HG02884 (cell line): Measurements from ENCODE around the gene SWAP70.
"Not testable (repeated sequence)": the region's sequence is repeated elsewhere in the genome, so short reads cannot be mapped to it uniquely, and the experiment has no call there.

ENCODE experiments used
- ATAC-seq: cut with Tn5 transposase; IDR thresholded peaks from one replicate; pipeline ENCODE4 v1.9.1; 2021; ENCODE audit warnings: mild to moderate bottlenecking, moderate library complexity; ENCODE audit not compliant: unreplicated experiment

Gene SWAP70

DNA sequence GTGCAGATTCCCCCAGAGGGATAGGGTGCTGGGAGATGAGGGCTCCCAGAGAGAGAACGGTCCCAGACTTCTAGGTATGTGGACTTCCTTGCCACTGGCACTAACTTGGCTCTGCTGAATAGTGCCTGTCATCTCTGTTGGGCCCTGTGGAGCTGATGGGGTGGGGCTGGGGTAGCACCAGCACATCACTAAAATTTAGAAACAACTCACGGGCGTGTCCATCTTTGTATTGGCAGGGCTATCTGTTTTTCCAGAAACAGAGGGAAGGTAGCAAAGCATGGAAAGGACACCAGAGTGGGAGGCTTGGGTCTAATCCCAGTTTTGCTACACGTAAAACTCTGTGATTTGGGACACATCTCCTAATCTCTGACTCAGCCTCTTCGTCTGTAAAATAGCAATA, 25.8 kb downstream of the SWAP70 start:
- ATAC-seq, result no peak

DNA sequence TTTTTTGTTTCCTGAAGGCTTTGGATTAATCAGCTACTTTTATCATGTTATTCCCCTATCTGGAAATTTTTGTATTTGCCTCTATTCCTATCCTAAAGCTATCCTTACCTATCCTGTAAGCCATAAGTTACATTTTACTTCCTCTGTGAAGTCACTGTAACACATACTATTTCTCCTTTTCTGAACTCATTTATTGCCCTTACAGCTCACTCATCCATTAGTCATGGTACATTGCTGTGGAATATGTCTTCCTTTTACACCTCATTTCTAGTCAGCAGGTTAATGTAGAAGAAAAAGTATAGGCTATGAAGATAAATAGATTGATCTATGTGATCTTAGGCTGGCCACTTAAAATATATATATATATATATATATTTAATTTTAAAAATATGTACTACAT, 28.0 kb downstream of the SWAP70 start:
- ATAC-seq, result no peak

DNA sequence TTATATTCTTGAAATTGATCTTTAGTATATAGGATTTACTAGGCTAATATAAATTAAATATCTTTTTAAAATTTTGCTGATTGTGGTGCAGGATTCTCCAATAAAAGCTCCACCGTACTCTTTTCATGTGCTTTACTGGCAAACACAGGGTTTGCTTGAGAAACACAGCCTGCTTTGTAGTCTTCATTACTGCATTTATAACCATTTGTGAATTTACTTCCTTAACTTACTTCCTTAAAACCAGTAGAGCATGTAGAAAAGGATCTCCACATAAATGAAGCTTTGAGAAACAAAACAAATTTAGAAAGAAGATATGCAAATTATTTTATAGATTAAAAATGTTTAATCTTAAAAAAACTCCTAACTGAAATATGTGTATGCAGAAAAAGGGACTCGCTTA, 28.8 kb downstream of the SWAP70 start:
- no peak for ATAC-seq

DNA sequence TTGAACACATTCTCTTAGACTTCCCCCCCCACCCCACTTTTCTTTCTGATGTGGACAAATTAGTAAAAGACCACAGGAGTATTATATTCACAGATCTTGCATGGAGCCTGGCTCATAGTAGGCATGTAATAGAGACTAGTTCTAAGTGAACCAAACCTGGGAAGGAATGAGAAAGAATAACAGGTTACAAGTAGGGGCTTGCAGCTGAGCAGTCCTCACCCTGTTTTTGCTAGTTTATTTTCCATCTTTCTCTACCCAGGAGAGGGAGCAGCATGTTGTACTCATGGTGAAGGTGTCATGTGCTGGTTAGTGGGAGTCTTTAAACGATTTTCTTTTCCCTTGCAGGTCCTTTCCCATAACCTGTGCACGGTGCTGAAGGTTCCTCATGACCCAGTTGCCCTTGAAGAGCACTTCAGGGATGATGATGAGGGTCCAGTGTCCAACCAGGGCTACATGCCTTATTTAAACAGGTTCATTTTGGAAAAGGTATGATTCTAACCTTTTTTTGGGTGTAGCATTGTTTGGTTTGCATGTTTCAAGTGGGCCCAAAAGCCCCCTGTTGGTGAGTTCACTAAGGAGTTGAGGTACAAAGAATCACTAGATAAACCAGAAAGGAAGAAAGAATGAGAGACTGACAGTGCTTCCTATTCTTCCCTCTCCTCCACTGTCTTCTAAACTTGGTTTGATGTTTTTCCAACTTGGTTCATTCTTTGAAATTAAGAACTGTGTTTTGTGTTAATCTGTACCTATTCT, 30.1 kb downstream of the SWAP70 start:
- no peak for ATAC-seq

DNA sequence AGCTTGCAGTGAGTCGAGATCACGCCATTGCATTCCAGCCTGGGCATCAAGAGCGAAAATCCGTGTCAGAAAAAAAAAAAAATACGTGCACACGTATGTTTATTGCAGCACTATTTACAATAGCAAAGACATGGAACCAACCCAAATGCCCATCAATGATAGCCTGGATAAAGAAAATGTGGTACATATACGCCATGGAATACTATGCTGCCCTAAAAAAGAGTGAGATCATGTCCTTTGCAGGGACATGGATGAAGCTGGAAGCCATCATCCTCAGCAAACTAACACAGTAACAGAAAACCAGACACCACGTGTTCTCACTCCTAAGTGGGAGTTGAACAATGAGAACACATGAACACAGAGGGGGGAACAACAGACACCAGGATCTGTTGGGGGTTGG, 31.4 kb downstream of the SWAP70 start:
- ATAC-seq, result not testable (repeated sequence)

DNA sequence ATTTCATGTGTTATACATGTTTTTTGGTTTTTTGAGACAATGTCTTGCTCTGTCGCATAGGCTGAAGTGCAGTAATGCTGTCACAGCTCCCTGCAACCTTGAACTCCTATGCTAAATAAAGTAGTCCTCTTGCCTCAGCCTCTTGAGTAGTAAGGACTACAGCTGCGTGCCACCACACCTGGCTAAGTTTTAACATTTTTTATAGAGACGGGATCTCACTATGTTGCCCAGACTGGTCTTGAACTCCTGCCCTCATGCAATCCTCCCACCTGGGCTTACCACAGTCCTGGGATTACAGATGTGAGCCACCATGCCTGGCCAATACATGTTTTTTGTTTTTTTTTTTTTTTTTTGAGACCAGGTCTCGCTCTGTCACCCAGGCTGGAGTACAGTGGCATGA, 33.9 kb downstream of the SWAP70 start:
- no peak for ATAC-seq

DNA sequence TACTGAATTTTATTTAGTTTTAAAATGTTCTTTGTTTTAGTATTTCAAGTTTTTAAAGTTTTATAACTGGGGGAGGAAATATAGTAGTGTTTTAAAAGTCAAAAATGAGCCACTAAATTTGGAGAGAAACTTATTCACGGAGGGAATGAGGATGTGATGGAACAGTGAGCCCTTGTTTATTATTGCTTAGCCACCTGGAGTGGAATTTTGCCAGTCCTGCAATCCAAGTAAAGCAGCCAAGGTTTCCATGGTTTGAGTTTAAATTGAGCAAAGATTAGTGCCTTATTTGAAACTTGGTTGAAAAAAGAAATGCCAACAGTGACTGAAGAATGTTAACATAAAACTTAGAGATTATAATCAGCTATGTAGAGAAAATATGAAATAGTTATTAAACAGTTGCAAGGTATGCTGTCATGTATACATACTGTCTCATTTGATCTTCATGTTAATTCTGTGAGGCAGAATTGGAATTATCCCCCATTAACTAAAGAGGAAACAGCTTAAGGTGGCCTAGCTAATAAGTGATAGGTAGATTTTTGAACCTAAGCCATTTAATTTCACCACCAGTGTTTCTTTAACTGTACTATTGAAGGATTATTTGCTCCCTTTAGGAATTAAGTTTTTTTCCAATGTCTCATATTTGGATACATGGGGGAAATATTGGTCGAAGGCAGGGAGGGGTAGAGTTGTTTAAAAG, 36.4 kb downstream of the SWAP70 start:
- no peak for ATAC-seq

DNA sequence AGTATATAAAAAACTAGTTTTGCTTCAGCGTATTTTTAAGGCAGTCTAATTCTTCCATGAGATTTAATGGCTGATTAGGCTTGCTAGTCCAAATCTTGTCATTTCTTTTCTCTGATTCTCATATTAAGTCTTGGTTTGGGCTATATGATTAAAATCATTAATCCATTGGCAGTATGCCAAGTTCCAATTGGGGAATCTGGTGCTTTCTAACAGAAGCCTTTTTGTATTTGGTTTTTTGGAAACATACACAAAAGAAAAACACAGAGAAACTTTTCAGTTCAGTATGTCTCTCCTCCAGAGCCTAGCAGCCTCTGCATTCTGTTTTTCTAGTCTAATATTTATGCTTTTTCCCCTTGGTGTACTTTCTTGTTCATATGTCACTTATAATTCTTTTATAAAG, 37.9 kb downstream of the SWAP70 start:
- no peak for ATAC-seq

DNA sequence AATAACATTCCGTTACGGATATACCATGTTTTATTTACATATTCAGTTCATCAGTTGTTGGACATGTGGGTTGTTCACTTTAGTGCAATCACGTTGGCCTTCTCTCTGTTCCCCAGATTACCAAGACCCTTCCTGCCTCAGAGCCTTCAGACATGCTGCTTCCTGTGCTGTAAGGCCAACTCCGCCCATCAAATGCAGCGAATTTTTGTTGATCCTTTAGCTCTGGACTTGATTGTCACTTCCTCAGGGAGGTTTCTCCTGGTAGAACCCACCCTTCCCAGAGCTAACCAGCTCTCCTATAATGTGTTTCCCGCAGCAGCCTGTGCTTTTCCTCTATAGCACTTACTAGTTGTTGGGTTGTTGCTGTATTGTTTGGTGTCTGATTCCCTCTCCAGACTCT, 39.4 kb downstream of the SWAP70 start:
- ATAC-seq, result no peak

DNA sequence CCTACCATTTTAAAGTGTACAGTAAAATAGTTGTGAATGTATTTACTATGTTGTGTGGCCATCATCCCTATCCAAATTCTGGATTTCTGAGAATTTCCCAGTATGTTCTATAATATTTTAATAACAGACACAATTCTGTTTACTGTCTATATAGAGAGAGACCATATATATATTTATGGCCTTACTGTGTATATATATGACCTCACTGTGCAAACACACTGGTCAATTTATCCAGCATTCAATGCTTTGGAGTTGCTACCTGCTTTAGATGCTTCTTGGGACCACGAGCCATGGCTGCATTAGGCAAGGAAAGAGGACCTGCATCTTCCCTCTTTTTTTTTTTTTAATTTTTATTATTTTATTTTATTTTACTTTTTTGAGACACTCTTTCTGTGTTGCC, 40.2 kb downstream of the SWAP70 start:
- ATAC-seq, result no peak

DNA sequence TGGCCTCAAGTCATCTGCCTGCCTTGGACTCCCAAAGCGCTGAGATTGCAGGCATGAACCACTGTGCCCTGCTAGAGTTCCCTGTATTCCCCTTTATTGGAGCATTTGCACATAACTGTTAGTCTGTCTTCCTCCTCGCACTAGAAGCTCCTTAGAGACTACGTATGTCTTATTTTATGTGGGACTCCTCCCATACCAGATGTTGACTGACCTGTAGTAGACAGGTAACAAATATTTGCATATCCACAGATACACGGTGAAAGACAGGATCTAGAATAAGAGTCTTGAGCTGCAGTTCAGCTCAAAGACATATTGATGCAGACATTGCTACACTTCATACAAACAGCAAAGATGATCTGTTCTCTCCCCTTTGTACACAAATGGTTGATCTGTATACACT, 40.7 kb downstream of the SWAP70 start:
- ATAC-seq, result no peak

DNA sequence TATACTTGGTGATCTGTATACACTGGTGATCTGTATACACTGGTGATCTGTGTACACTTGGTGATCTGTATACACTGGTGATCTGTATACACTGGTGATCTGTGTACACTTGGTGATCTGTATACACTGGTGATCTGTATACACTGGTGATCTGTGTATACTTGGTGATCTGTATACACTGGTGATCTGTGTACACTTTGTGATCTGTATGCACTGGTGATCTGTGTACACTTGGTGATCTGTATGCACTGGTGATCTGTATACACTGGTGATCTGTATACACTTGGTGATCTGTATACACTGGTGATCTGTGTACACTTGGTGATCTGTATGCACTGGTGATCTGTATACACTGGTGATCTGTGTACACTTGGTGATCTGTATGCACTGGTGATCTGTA, 41.5 kb downstream of the SWAP70 start:
- not testable (repeated sequence) for ATAC-seq

DNA sequence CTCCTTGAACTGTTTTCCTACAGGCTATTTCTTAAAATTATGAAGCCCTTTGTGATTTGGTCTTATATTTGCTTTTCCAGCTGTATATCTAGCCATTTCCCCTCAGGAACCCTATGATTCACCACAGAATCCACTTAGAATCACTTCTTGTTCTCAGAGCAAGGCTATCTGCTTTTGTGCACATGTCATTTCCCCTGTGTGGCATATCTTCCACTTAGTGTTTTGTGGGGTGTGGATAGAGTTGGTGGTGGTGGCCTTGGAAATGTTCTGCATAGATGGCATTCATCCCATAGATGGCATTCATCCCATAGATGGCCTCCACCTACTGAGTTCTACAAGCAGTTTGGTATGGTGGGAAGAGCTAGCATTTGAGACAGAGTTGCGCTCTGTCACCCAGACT, 44.7 kb downstream of the SWAP70 start:
- no peak for ATAC-seq

DNA sequence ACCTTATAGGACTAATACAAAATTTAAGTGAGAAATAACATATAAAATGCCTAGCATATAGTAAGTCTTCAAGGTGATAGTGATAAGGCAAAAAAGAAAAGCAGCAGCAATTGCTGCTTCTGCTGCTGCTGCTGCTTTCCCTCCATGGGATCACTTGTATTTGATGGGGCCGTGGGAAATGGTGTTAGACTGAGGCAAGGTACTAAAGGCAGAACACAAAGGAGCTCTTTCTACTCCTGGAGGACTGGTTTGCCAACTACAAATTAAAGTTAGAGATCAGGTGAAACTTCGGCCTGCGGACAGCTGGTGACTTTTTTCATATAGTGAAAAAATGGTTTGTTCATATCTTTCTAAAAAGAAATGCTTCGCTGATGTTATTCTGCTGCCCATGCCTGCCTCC, 46.3 kb downstream of the SWAP70 start:
- no peak for ATAC-seq

DNA sequence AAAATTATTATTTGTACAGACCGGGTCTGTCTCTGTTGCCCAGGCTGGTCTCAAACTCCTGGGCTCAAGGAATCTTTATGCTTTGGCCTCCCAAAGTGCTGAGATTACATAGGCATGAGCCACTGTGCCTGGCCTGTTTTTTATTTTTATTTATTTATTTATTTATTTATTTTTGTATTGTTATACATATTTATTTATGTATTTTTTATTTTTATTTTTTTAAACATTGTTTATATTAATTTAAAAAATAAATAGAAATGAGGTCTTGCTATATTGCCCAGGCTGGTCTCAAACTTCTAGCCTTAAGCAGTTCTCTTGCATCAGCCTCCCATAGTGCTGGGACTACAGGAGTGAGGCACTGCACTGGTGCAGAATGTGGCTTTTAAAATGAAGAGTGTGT, 47.0 kb downstream of the SWAP70 start:
- no peak for ATAC-seq

DNA sequence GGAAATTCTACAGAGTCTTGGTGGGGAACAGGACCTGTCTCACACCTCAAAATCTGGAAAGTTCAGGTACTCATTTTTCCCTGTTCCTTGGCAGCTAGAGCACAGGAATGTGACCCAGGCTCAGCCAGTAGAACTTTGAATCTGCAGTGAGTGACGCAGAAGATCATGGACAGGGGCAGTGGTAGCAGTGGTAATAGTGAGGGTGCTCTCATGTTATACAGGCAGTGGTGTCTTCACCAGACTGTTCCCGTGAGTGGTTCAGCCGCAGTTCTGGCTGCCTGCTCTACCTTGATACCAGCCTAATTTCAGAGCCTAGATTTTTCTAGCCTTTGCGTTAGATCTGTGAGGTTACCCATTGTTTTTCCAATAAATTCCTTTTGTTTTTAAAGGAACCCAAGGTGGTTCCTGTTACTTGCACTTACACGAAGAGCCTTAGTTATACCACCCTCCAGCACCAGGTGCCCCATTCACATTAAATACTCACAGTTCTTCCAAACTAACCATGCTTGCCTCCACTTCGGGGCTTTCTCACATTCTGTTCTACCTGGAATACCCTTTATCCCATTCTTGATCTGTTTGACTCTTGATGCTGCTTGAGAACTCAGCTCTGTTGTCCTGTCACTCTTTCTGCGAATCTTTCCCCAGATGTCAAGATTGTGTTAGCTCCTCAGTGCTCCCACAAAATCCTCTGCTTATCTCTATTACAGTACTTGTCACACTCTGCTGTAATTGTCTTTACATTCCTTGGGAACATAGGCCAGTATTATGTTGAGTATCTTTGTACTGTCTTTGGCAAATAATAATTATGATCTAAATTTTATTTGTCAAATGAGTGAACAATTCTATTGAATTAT, 47.8 kb downstream of the SWAP70 start:
- no peak for ATAC-seq

DNA sequence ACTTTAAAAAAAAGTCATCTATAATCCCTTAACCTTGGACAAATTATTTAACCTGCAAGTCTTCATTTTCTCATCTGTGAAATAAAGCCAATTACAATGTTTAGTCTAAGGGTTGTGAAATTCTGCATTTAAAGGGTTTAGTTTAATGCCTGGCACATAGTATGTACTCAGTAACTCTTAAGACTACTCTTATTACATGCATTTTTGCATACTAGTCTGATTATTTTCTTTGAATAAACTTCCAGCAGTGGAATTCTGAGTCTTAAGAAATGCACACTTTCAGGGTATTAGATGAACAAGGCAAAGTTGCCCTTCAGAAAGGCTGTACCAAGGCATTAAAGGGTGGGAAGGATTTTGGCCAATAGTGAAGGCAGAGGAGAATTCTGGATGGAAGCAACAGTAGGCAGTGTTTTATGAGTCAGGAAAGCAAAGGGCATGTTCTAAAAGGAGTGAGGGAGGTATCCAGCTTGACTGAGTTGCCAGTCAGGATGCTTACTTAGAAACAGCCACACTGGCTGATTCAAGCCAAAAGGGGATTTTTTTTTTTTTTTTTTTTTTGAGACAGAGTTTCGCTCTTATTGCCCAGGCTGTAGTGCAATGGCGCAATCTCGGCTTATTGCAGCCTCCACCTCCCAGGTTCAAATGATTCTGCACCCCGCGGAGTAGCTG, 50.5 kb downstream of the SWAP70 start:
- no peak for ATAC-seq

DNA sequence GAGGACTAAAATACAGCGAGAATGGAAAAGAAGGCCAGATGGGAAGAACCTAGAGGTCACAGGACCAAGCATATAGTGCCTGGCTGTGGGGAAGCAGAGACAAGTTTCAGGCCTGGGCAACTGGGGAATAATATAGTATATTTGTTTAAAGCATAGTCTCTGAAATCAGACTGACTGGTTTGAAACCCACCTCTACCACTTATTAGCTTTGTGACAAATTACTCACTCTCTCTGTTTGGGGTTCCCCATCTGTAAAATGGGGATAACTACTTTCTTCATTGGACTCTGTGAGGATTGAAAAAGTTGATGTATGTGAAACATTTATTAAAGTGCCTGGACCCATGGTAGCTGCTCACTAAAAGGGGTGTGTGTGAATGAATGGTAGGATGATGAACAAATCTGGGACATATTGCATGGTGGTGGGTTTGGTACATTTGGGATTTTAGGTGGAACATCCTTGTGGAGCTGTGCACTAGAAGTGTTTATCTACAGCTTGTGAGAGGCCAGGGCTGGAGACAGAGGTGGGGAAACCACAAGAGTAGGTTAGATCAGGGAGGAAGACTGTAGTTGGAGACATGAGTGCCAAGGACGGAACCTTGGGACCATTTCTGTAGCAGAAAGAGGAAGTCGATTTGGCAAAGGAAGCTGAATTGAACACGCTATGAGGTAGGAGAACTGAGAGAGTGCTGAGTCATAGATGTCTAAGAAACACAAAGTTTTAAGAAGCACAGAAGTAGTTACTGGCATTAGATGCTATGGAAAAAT, 52.6 kb downstream of the SWAP70 start:
- peak; percentile 83 for ATAC-seq

DNA sequence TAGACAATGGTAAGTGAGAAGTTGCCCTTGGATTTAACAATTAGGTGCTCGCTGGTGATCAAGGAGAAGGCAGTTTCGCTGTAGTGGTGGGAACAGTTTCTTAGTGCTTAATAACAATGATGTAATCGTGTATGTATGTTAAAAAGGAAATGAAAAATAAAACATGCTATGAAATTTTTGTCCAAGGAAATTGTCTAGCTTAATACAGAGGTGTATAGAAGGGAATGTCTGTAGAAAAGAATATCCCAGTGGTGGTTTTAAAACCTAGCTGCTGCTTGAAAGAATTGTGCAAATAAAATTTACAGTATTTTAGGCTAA, 53.1 kb downstream of the SWAP70 start:
- no peak for ATAC-seq

DNA sequence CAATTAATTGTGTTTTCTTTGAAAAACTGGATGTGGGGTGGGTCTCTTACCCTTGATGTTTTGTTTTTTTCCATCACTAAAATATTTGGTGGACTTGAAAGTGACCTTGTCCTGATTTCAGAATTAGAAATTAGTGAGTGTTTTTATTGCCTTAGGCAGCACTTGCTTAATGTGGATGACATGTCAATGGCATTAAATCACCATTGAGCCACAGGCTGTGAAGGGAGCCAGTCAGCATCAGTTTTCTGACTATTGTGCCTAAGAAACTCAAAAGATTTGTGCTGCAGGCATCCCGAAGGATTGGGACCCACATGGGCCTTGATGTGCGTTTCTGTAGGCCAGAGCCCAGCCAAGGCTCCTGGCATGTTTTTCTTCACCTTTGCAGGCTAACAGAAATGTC, 53.8 kb downstream of the SWAP70 start:
- ATAC-seq, result no peak

DNA sequence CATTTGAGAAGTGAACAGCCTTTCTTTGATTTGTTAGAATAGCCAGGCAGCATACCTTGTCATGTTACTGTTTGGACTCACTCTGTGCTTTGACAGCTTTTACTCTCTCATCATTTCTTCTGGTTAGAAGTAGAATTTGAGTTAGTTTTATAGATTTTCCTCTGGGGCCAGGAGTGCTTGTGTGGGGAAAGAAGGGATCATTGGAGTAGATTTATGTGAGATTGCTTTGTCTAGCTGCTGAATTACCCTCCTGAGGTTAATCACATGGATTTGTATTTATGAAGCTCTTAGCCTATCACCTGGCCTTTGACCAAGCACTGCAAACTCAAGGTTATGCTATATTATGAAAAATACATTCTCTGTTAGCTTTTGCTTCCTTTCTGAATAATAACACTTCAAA, 54.3 kb downstream of the SWAP70 start:
- ATAC-seq, result no peak
